ENCODE data around the gene TPX2. TPM values are rescaled to one million over a fixed set of nuclear protein-coding genes. Genes with fewer than 3 reads are reported as not detected.
"Not testable (repeated sequence)": the region's sequence is repeated elsewhere in the genome, so short reads cannot be mapped to it uniquely, and the experiment has no call there.

The TPX2 gene
- total and polyA plus RNA-seq, 2 donors (not counting 3 experiments of a cell fraction or from before 2014, with no cell fraction given): 24.8 to 114 TPM

DNA sequence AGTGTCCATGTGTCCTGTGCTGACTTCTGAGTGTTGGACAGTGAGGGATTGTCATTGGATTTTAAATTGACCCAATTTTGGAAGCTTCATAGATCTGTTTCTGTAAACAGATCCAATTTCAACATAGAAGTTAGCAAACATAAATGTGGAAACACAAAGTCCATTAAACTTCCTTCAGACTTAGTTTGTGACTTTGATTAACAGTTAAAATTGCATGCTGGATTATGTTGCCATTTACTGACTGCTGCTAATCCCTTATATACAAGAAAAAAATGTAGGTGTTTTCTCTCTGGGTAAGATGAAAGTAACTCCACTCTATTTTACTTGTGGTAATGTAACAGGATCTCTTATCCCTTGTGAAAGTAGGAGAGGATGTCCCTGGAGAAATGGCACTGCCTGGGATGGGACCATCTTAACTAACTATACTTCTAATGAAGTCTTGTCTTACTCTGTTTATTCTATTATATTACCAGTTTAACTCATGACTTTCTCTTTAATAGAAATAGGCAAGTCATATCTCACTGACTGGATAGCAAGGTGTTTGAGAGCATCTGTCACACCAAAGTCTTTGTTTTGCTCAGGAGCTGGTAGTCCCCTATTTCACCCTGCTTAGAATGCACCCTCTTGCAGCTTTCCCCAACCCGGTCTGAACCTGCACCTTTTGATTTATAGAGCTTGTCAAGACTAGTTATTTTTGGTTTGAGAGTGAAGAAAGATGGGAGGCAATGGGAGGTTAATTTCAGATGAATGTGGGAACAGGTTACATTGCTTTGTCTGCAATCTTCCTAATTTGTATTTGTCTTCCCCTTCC lies 7.2 kb downstream of the TPX2 start:
- Histone ChIP-seq H3K27me3 (ENCODE audit: control insufficient read depth in 2 of 2, insufficient read depth in 2 of 2, low read length in 2 of 2) (no peaks in the 10 kb centered on the region), H3K4me3 (replicated peaks in 1 of 3; ENCODE audit: insufficient read depth in 1 of 3, low read depth in 1 of 3, low read length in 3 of 3) (no peak overlapping the region), H3K4me2 (ENCODE audit: insufficient read depth, low read length) (no peak overlapping the region), H3K9me1 (replicated peaks; ENCODE audit: control insufficient read depth, extremely low read depth, insufficient read depth, low read length) (no peaks in the 10 kb centered on the region), H3K36me3 (ENCODE audit: control insufficient read depth in 2 of 2, extremely low read depth in 1 of 2, insufficient read depth in 2 of 2, low read length in 2 of 2) (peaks cover 0 to 2% of the 10 kb centered on the region in 2 experiments), H2AFZ (ENCODE audit: low read depth, low read length) (no peak overlapping the region), H3K9ac (replicated peaks; ENCODE audit: extremely low read depth, insufficient read depth, low read length) (no peak overlapping the region), H3K4me1 (ENCODE audit: control insufficient read depth, extremely low read depth, insufficient read depth, low read length) (peaks cover 7% of the 10 kb centered on the region), H3K27ac (ENCODE audit: insufficient read depth, low read depth, low read length) (no peak overlapping the region), H3K79me2 (ENCODE audit: control insufficient read depth, insufficient read depth, low read length) (peaks cover 95% of the 10 kb centered on the region), H4K20me1 (replicated peaks; ENCODE audit: control insufficient read depth, extremely low read depth, insufficient read depth, low read length) (no peaks in the 10 kb centered on the region), H3K9me3 (replicated peaks; ENCODE audit: control insufficient read depth, insufficient read depth, low read length) (no peaks in the 10 kb centered on the region)
- no peak for TF ChIP-seq MAX (IDR thresholded peaks at IDR 0.05; ENCODE audit: insufficient read depth, insufficient read length)
- TF ChIP-seq JUN (IDR thresholded peaks at IDR 0.05; ENCODE audit: borderline replicate concordance, insufficient read depth, insufficient read length, low read depth): no peak
- TF ChIP-seq FOS (IDR thresholded peaks at IDR 0.05; ENCODE audit: borderline replicate concordance, insufficient read depth, low read length): no peak
- no peak for TF ChIP-seq EZH2 (IDR thresholded peaks at IDR 0.05; ENCODE audit: borderline replicate concordance, low read depth, low read length, severe bottlenecking)
- no peak for TF ChIP-seq MYC (IDR thresholded peaks at IDR 0.05; ENCODE audit: low read depth, low read length)
- BruUV-seq (replicated peaks): no TSS peak
- POLR2A ChIA-PET: no interaction called here
- CTCF ChIA-PET: interaction anchor here (0.8 kb wide), 1 partner anchor 23 kb away, joined by 3 read pairs; no protein-coding TSS in a partner anchor
- no peak for FAIRE-seq
- dilution Hi-C loops (cut with MboI; ENCODE audit: extremely low pct_ligation_motif_present, low sequenced_read_pairs) (no loop called here), intact Hi-C loops (cut with micrococcal nuclease) (loop anchor here (5.0 kb wide), 1 partner anchor 961 kb away; no protein-coding TSS in a partner anchor)
- DNase-seq (ENCODE audit: low read depth, low spot score): no peak

GRCh38 chr20:31747028-31747427 lies 7.9 kb downstream of the TPX2 start:
- intact Hi-C loops (cut with micrococcal nuclease): loop anchor here (5.0 kb wide), 1 partner anchor 960 kb away; no protein-coding TSS in a partner anchor
- H3K27me3 ChIP-seq (ENCODE audit: control insufficient read depth in 2 of 2, insufficient read depth in 2 of 2, low read length in 2 of 2); H2AFZ ChIP-seq (ENCODE audit: low read depth, low read length); H3K27ac ChIP-seq (ENCODE audit: insufficient read depth, low read depth, low read length); dilution Hi-C loops (cut with MboI; ENCODE audit: extremely low pct_ligation_motif_present, low sequenced_read_pairs); H3K4me3 ChIP-seq (replicated peaks in 1 of 3; ENCODE audit: insufficient read depth in 1 of 3, low read depth in 1 of 3, low read length in 3 of 3); H3K4me2 ChIP-seq (ENCODE audit: insufficient read depth, low read length); H3K9me3 ChIP-seq (replicated peaks; ENCODE audit: control insufficient read depth, insufficient read depth, low read length); H3K4me1 ChIP-seq (ENCODE audit: control insufficient read depth, extremely low read depth, insufficient read depth, low read length); BruUV-seq (replicated peaks); FAIRE-seq; H3K9ac ChIP-seq (replicated peaks; ENCODE audit: extremely low read depth, insufficient read depth, low read length); H3K9me1 ChIP-seq (replicated peaks; ENCODE audit: control insufficient read depth, extremely low read depth, insufficient read depth, low read length); DNase-seq (ENCODE audit: low read depth, low spot score); POLR2A ChIA-PET; H3K36me3 ChIP-seq (ENCODE audit: control insufficient read depth in 2 of 2, extremely low read depth in 1 of 2, insufficient read depth in 2 of 2, low read length in 2 of 2); H4K20me1 ChIP-seq (replicated peaks; ENCODE audit: control insufficient read depth, extremely low read depth, insufficient read depth, low read length): not testable (repeated sequence)
- CTCF ChIA-PET: interaction anchor here (0.7 kb wide), 1 partner anchor 22 kb away, joined by 5 read pairs; no protein-coding TSS in a partner anchor
- H3K79me2 ChIP-seq (ENCODE audit: control insufficient read depth, insufficient read depth, low read length): peaks cover 95% of the 10 kb centered on the region

All from endothelial cell of umbilical vein (primary cell).